HG03139 (cell line): Measurements from ENCODE around the gene BLTP2.

ENCODE experiments used
- ATAC-seq: cut with Tn5 transposase; IDR thresholded peaks from one replicate; pipeline ENCODE4 v1.9.1; 2021; ENCODE audit not compliant: unreplicated experiment

The BLTP2 gene

DNA sequence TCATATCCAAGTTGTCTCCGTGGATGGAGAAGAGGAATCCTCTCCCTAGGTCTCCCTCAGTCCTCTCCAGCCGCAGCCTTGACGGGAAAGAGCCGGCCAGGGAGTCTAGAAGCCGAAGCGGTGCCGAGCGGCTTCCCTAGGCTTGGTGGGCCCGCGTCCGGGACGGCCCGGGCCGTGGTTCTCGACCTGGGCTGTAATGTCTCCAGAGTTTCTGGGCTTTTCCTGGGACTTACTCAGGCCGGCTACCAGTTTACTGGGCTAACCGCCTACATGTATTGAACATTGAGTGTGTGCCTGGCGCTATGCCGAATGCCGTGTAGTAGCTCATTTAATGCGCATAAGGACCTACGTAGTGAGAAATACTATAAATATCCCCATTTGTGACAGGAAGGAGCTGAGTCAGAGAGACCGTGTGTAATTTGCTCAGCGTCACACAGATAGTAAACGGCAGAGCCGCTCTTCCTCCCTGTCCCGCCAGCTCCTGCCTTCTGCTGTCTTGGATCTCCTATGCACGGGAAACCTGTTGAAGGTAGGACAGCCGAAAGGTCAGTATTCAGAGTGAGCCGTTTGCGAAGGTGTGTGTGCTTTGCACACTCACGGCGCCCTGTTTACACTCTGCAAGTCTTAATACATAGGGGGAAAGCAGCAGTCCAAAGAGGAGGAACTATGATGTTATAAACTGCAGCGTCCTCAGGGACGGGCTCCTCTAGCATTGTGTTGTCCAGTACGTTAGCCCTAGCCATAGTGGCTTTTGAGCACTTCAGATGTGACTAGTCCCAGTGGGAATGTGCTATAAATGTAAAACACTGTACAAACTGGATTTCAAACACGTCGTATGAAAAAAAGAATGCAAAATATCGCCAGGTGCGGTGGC lies 45.4 kb downstream of the BLTP2 start:
- ATAC-seq = peak; percentile 41

DNA sequence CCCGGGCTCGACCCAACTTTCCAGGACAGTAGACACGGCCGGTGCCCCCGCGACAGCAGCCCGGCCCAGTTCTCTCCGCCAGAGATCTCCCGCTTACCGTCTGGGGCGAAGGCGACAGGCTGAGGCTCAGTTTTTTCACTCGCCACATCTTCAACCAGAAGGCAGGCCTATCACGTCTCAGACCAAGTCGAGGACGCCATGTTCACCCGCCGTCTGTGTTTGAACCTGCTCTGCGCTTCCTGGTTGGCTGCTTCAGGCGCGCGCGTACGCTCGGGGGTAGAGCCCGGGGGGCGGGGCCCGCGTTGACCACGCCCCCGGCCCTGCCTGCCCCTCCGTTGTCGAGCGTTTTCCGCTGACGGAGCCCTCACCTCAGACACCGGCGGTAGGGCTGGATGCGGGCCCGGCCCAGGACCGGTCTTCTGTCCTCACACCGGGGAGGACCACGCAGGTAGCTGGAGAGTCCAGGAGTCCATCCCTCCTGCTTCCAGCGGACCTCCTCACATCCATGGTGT lies 46.1 kb downstream of the BLTP2 start, which contains the start of gene SPAG5:
Gene SPAG5, minus strand, starts transcription at position 227 of the 512 bp plus-strand sequence. Its CDS starts 79 bp downstream, at position 148.
- peak; percentile 78 for ATAC-seq

GRCh38 chr17:28598389-28598788 lies 46.6 kb downstream of the BLTP2 start:
- ATAC-seq = no peak

- no peak for ATAC-seq
Measured at GRCh38 chr17:28597606-28598383, 47.2 kb downstream of the BLTP2 start.
